Suppressor macrophage (primary cell): ENCODE measurements around the gene SMOC1.

Source experiments
- DNase-seq, 4 experiments: peaks; one replicate each; pipeline ENCODE4 v3.0.0-alpha.2; 2020 to 2022

SMOC1 gene

DNA sequence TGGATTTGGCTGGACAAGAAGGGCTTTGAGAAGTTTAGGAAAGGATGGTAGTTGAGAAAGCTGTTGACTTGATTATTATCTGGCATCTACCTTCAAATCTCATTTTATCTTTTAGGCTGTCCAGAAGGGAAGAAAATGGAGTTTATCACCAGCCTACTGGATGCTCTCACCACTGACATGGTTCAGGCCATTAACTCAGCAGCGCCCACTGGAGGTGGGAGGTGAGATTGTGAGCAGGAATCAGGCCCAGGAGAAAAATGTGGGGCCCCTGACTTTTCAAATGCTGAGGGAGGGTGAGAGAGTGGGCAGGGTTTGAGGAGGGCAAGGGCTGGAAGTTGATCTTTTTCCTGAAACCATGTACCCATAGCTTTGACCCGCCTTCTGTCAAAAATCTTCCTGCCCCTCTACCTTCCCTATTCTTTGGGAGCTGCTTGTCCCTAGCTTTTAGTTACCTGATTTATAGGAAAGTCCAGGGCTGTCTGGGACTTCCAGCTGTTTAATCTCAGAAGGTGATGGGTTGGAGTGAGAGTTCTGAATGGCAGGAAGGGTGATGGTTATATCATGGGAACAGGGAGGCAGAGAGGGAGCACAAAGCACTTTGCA is 134.2 kb downstream of the SMOC1 start:
- DNase-seq = peak; percentile 41 to 70 (median 58)

DNA sequence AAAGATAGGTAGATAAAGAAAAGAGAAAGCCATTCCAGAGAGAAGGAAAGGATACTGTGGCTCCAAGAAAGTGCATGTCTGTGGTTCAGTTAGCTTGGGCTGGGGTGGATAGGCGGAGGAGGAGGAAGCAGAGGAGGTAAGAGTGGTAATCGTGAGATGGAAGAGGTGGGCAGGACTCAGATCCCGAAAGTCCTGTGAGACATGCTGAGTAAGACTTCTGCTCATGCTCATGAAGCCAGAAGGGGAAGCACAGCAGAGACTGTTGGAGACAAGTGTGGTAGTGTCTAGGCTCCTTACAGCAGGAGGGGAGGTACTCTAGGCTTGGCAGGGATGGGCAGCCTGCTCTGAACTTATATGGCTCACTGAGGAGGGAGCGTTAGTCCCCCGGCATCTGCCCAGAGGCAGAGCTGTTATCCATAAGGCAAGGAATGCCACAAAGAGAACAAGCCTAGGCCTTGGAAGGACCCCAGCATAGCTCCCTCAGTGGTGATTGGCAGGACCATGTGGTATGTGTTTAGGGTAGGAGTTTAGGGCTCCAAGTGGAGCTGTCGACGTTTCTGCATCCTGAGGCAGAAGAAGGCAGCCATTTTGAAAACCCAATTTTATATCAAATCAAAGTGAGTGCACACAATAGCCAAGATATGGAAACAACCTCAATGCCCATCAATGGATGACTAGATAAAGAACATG is 135.3 kb downstream of the SMOC1 start:
- peak; percentile 36 to 68 (median 62) for DNase-seq

DNA sequence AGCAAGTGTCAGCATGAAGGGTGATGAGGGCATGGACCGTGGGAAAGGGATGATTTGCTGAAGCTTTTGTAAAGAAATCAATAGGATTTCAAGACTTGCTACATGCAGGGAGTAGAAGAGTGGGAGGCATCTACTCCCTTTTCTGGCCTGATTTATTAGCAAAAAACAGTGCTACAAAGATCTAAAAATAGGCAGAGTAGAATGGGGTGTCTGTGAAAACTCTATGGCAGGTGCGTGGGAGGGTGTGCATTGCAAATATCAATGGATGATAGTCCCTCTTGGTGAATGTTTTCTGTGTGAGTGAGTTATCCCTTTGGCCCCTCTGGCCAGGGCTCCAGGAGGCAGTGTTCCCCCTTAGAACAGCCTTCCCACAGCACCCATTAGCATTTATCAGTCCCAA is 139.0 kb downstream of the SMOC1 start:
- DNase-seq = peak in 1 of 4 experiments; percentile 8

DNA sequence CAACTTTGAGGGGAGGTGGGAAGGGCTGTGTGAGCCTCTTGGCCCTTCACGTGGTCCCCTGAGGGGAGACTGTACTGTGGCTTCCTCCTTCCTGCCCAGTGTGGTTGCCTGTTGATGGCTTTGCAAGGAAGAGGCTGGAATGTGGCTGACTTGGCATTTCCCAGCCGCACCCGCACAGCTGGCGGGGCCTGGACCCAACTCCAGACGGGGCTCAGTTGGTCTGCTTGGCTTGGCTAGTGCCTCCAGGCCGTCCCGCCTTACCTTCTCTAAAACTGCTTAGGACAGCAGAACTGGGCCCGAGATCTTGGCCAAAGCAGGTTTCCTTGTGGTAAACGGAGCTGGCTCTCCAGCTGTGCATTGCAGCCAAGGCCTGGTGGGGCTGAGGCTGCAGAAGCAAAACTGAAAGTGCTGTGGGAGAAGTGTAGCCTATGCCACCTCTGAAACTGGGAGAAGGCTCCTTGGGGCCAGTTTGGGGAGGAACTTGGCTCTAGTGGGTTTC is 139.5 kb downstream of the SMOC1 start:
- peak; percentile 67 to 86 (median 80) for DNase-seq

DNA sequence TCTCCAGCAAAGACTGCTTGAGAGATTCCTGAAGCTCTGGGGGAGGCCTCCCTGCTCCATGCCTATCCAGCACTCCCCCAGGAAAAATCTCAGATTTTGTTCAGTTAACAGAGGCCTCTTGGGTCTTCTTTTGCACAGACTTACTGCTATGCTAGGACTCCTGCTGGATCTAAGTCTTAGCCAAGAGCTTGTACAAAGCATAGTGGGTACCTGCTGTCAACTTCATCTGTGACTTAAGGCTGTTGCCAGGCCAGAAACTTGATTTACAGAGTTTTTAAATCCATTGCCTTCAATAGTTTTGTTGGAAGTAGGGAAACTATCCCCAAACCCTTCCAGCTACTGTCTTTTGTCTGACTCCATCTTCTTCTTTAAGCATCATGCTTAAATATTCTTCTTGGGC is 140.5 kb downstream of the SMOC1 start:
- no peak for DNase-seq

DNA sequence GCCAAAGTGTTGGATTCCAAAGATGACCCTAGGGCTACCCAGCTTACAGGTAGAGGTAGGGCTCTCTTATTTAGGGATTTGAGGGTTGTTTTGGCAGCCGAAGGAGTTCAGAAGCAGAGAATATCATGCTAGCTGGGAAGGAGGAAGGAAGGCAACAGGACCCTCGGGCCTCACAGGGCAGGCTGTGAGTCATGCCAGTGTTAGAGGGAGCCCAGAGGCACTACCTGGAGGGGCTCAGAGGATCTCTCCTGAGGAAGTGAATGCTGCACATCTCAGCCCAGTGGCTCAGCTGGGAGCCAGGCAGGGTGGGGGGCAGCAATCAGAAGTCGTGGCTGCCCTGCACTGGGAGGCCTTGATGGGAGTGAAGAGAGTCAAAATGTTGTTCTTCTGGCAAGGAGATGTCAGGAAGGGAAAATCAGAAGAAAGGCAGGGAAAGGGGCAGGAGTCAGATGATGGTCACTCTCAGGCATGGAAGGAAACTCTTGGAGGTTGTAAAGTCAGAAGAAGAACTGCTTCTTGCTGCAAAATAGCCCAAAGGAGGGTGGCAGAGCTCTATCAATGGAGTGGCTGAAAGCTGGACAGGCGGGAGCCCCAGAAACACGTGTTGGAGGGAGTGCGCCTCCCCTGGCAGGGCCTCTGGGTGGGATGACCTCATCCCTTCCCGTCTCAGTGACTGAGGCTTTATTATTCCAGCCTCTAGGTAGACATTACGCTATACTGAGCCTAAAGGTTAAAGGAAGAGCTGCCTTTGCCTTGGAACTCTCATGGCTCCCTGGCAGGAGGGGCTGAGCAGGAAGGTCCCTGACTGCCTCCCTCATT is 141.3 kb downstream of the SMOC1 start:
- peak; percentile 27 to 69 (median 57) for DNase-seq

DNA sequence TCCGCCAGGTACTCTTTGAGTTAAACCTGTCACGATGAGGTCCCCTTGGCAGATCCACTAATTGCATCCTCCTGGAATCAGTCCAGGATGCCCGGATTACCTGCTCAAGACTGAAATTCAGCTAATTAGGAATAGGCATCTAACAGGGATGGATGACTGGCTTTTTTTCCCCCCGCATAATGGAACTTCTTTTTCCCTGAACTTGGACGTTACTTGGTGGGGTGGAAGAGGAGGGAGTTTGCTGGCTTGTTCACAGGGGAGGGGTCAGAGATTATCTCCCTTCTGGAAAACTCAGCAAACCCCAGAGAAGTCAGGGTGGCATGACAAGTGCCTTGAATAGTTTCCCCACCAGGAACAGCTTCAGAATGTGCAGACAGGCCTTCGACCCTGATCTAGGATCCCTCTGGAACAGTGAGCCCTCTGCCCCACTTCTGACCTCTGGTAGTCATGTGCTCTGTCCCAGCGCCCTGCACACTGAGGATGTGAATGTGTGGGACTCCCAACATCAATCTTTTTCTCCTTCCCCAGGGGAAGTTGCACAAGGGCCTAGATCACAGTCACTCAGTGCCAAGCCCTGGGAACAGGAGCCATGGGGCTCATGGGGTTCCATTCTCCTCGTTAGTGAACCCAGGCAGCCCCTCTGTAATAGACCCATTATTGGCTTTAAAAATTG is 142.5 kb downstream of the SMOC1 start:
- DNase-seq = peak; percentile 56 to 80 (median 78)

DNA sequence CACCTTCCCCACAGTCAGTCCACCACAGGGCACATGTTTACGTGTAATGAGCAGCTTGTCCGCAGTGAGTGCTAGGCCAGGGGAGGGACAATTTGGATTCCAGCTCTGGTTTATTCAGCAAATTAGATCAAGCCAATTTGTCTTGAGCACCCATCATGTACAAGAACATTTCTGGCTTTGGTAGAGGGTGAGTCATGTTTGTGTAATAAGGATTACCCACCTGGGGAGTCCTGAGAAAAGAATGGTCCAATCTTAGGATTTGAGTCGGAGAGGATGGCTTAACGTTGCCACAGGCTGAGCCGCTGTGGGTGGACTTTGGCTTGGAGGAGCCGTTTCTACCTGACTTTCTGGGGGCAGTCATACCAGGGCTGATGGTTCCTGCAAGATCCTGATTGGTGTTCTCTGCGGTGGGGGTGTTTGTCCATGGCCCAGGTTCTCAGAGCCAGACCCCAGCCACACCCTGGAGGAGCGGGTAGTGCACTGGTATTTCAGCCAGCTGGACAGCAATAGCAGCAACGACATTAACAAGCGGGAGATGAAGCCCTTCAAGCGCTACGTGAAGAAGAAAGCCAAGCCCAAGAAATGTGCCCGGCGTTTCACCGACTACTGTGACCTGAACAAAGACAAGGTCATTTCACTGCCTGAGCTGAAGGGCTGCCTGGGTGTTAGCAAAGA is 143.7 kb downstream of the SMOC1 start:
- no peak for DNase-seq

DNA sequence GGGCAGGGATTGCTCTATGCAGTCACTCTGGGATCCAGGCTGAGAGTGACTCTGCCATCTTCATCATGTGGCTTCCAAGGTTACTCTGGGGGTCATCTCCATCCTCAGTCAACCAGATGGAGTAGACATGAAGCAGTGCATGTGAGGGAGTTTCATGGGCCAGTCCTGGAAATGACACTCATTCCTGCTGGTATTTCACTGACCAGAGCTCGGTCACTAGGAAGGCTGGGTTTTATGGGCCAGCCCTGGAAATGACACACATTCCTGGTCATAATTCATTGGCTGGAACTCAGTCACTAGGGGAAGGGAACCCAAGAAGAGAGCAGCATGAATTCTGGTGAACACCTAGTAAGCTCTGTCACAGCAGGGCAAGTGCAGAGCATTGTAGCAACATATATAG is 144.7 kb downstream of the SMOC1 start:
- no peak for DNase-seq

DNA sequence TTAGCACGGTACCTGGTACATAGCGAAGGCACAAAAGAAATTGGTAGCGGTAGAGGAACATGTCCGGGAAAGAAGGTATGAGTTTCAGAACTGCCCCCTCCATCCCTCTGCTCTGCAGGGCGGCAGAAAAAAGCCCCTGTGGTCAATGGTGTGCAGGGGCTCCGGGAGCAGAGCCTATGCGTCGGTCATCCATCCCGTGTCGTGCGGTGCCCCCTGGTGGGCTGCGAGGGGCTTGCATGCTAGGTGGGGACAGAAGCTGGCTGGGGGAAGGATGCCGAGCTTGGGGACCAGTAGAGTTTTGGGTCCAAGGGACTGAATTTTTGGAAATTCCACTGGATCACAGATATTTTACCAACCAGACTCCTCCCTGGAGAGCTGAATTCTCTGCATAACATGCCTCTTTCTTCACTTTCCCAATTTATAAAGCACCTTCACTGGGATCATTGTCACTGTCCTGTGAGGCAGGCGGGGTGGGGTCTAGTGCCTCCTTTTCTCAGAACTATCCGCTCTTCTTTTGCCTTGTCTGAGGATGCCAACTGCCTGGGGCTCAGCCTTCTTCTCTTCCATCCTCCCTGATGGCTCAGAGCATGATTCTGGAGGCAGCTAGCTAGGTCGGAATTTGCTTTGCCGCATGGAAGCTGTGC is 148.7 kb downstream of the SMOC1 start:
- peak; percentile 67 to 87 (median 82) for DNase-seq

DNA sequence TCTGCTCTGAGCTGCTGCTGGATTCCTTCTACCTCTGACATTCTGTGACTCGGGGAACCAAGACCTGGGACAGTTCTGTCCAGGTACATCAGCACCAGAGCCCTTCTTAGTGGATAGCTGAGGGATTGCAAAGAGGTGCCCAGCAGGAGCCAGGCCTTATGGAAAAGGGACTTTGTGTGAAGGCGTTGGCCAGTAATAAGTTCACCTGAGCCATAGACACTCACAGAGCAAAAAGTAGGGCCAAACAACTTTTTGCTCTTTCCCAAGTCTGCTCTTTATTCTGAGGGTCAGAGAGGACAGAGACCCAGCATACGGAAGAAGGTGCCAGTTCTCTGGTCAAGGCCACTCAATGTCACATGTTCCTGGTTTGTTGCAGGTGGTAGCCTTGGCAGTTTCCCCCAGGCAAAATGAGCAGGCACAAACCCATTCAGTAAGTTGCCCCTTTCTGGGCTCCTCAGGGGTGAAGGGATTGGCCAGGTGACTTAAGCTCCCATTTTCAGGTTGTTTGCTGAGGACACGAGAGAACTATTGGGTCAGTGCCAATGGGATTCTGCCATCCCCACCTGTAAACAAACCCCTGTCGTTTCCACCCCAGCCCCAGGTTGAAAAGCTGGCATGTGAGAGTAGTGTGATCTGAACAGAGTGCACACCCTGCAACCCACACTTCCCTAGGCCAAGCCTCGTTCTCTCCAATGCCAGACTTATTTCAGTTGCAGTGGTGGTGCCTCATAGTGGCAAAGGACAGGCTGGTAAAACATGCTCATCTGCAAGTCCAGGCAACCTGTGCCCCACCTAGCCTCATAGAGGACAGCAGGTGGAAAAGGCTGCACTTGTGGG is 150.3 kb downstream of the SMOC1 start:
- DNase-seq = no peak

DNA sequence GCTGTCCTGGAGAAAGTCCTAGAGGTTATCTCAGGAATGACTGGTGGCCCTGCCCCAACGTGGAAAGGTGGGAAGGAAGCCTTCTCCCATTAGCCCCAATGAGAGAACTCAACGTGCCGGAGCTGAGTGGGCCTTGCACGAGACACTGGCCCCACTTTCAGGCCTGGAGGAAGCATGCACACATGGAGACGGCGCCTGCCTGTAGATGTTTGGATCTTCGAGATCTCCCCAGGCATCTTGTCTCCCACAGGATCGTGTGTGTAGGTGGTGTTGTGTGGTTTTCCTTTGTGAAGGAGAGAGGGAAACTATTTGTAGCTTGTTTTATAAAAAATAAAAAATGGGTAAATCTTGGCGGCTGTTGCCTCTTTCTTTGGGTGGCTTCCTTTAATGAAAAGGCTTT is 152.8 kb downstream of the SMOC1 start:
- no peak for DNase-seq

DNA sequence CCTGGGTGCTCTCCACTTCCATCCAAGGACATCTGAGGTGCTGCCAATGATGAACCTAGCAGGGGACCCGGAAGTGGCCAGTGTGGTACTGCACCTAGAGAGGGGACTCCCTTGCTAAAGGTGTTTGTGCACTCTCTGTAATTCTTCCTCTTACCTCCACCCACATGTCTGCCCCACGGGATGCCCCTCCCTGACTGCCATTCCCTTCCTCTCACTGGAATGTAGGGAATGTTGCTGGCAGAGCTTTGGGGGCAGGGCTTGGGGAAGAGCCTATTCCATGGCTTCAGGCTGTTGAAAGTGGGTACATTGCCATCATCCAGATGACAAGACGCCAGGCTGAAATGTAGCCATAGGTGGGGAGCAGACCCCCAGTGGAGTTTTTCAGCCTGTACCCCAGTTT is 153.2 kb downstream of the SMOC1 start:
- DNase-seq = no peak

DNA sequence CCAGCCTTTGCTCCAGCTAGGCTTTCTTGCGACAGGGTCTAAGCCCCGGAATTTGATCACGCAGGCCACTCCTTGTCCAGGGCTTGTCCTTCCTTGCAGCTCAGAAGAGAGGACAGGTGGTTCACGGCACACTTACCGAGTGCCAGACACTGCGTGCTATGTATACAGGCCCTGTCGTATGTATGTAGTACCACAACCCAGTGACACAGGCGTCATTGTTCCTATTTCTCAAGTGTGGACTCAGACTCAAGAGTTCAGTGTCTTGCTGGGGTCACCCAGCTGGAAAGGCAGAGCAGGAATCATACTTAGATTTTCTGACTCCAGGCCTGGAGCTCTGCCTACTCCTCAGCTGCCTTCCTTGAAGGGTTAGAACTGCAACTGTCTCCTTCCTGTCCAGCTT is 153.9 kb downstream of the SMOC1 start:
- no peak for DNase-seq

DNA sequence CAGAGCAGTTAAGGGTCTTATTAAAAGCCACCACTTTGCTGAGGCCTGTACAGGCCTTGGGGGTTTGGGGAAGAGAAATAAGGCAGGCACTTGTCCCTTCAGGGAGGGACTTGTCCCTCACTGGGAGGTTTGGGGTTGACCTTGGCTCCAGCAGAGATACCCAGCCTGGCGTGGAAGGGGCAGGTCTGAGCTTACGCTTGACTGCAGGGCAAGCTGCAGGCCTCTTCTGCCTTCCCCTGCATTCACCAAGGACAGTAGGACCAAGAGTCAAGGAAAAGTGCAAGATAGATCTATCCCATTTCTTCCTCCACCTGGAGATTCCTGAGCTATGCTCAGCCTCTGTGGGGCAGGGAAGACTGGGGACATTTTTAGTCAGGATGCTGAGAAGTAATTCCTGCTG is 154.3 kb downstream of the SMOC1 start:
- no peak for DNase-seq

DNA sequence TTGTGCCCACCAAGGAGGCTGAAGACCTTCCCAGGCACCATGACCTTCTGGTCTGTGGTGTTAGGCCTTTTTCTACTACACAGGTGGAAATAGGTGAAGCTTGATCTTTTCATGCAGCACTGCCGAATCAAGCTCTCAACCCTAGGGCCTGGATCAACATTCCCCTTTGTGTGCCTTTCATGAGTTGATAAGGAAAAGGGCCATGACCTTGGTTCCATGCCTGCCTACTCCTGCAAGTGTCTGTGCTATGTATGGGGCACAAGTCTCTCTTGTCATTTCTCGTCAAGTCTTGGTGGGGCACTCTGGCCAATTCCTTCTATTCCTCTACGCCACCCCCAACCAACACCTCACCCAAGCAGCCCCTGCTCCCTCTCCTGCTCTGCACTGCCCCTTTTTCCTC is 155.0 kb downstream of the SMOC1 start:
- no peak for DNase-seq

DNA sequence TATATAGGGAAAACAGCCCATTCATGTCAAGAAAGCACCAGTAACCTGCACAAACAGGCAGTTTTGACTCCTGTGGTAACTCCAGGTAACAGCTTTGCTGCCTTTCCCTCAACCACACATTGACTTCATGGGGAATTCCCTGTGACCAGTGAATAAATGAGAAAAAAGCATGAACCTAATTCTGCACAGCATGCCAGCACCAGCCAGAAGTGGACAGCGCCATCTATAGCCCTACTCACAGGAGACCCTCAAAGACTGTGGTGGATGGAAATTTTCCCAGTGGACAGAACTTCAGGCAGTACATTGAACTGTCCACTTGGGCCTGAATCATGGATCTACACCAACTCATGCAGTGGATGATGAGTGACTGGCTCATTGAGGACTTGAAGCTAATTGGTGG is 157.4 kb downstream of the SMOC1 start:
- DNase-seq = no peak

DNA sequence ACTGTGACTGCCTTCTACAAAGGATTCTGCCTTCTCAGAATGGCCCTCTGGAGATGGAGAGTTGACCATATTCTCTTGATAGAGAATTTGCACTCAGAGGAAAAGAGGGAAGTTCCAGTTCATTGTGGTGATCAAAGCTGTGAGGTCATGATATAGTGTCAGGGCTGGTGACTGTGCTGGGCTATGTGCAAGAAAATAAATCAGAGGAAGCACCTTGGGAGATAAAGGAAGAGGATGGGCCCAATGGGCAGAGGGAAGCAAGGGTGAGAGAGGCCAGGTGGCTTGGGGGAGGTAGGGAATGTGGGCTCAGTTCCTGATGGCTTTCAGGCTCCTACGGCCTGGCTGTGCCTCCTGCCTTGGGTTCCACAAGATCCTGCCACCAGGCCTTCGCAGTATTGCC is 163.8 kb downstream of the SMOC1 start:
- peak in 3 of 4 experiments; percentile 12 to 21 (median 17) for DNase-seq

DNA sequence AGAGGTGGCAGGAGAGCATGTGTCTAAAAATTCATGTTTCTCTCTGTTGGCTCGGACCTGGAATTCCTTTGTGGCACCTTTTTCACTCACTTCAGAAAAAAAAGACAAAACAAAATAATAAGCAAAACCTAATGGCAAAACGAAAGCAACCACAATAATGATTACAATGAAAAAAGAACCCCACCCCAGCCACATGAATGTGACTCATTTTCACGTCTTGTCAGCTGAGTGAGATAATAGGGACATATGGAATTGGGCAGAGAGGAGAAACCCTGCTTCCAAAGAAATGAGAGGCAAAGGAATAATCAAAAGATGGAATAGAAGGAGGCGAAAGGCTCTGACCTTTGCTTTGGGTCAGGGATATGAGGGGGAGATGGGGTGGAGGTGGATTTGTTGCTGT is 166.1 kb downstream of the SMOC1 start:
- DNase-seq = no peak

DNA sequence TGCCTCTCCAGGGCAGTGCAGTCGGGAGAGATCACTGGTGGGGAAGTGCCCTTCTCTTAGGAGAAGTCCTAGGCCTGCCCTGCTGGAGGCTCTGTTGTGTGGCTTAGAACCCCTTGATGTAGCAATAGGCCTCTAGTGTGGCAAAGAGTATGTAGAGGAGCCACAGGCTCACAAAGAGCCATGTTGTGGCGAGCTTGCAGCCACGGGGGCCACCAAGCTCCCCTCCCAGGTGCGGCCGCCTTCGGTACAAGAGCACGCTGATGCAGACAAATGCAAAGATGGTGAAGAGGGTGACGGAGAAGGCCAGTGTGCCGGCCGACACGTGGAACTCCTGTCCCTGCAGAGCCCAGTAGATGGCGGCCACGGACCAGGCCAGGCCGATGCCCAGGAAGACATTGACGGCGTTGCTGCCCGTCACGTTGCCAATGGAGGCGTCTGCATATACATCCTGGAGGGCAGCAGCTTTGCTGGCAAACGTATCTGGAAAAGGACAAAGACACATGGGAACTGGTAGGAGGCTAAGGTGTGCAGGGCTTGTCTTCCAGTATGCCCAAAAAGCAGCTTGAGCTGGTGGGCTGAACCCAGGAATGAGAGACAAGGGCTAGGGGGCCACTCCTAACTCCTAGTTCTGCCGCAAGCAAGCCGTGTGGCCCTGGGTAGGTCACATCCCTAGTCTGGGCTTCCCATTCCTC is 166.8 kb downstream of the SMOC1 start:
- peak in 3 of 4 experiments; percentile 8 to 23 (median 23) for DNase-seq
